Transverse colon (tissue), 4 donors: ENCODE data around the gene PTPRB. TPM values are rescaled to one million over a fixed set of nuclear protein-coding genes. Genes with fewer than 3 reads are reported as not detected.

Experiments used
- DNase-seq: peaks from one replicate; pipeline ENCODE4 v3.0.0-alpha.2; 2019
- H3K27ac ChIP-seq, 4 donors: fragments of 200-600 bp; sonication (generic); 2 replicates each; pipeline ENCODE4 v1.5.1; 2016 to 2018; ENCODE audit warnings: inconsistent platforms in 4 of 4
- H3K27me3 ChIP-seq: fragments of 200-600 bp; sonication (generic); 2 replicates; pipeline ENCODE4 v1.5.1; 2017; ENCODE audit warnings: inconsistent platforms
- H3K36me3 ChIP-seq, 4 donors: fragments of 200-600 bp; sonication (generic); 2 replicates each; pipeline ENCODE4 v1.5.1; 2017 to 2019; ENCODE audit warnings: inconsistent platforms in 4 of 4
- H3K4me1 ChIP-seq, 4 donors: fragments of 200-600 bp; sonication (generic); 2 replicates each; pipeline ENCODE4 v1.5.1; 2017 to 2020; ENCODE audit warnings: inconsistent platforms in 4 of 4
- H3K4me3 ChIP-seq, 4 donors: fragments of 200-600 bp; sonication (generic); 1 replicate in 1 of 4; 2 replicates in 3 of 4; pipeline versions ENCODE4 v1.5.1 to v1.6.1; 2017 to 2019; ENCODE audit warnings: inconsistent platforms in 4 of 4
- H3K9me3 ChIP-seq, 2 donors: fragments of 200-600 bp; sonication (generic); 2 replicates each; pipeline ENCODE4 v1.5.1; 2017 to 2019; ENCODE audit warnings: inconsistent platforms in 2 of 2
- CTCF ChIP-seq, 5 experiments: fragments of 200-600 bp in 3 of 5; fragments of 450-650 bp in 2 of 5; sonication (generic) in 3 of 5; IDR thresholded peaks; 1 replicate in 2 of 5; 2 replicates in 3 of 5; pipeline ENCODE4 v1.5.1; 2016 to 2017; ENCODE audit warnings: antibody characterized with exemption in 5 of 5, inconsistent platforms in 3 of 5, mild to moderate bottlenecking in 2 of 5, moderate library complexity in 1 of 5
- EP300 ChIP-seq: sonication (generic); formaldehyde crosslinking; IDR thresholded peaks from one replicate; pipeline ENCODE4 v1.6.1; 2017; ENCODE audit warnings: antibody characterized with exemption, low read depth
- POLR2A ChIP-seq: fragments of 450-650 bp; IDR thresholded peaks from one replicate; pipeline ENCODE4 v1.6.1; 2016; ENCODE audit warnings: antibody characterized with exemption, mild to moderate bottlenecking, moderate library complexity
- POLR2AphosphoS5 ChIP-seq, 3 donors: sonication (generic); formaldehyde crosslinking; IDR thresholded peaks; one replicate each; pipeline ENCODE4 v1.6.1; 2016; ENCODE audit warnings: antibody characterized with exemption in 3 of 3
- WGBS, 2 donors: methylation state at CpG; one replicate each; pipeline ENCODE4 v1.1.5; 2018; ENCODE audit warnings: low coverage in 1 of 2; 5-methylcytosine and 5-hydroxymethylcytosine counted together
- in situ Hi-C, 4 donors: fragments of 200-750 bp; cut with MboI; loops; one replicate each; pipeline versions ENCODE4 v1.15.0 to v1.15.1; 2017; ENCODE audit warnings: low sequenced_read_pairs in 3 of 4, low pct_ligation_motif_present in 1 of 4, low pct_unique_long_range_greater_than_20kb in 1 of 4
- intact Hi-C: fragments of 100-400 bp; cut with DNase I; formaldehyde crosslinking; loops from one replicate; pipeline ENCODE4 v1.15.1; 2023; ENCODE audit warnings: low total_unique reads
- total RNA-seq, 4 donors: library from RNA; depleted of rRNA; stranded (reverse); fragments of >200 nt; gene quantifications; one replicate each; pipeline ENCODE4 v1.1.0, GENCODE V29; 2016

PTPRB gene
- total RNA-seq, 4 donors from 2014 or later = 17.2 to 29.7 (median 26.2) TPM

- no peak for DNase-seq
- intact Hi-C loops (no loop called here), in situ Hi-C loops (no loop called here)
- peaks cover 23% of the 10 kb centered on the region for H3K27me3 ChIP-seq
- peak overlapping the region; percentile 40 to 88 (median 78) for H3K27ac ChIP-seq
- TF ChIP-seq POLR2AphosphoS5 (IDR thresholded peaks at IDR 0.05) (no peak), CTCF (IDR thresholded peaks at IDR 0.05) (no peak), POLR2A (no peak), EP300 (no peak)
- no peaks in the 10 kb centered on the region for H3K9me3 ChIP-seq
- 85% methylated on average over 2 of the region's 2 CpGs; no CpG with 5 or more reads in 1 of the 2 donors for WGBS, 2 donors
- peak overlapping the region in 3 of 4 donors; percentile 57 to 72 (median 63) for H3K4me3 ChIP-seq
- H3K4me1 ChIP-seq = peaks cover 0 to 22% (median 2%) of the 10 kb centered on the region in 4 donors
- no peaks in the 10 kb centered on the region for H3K36me3 ChIP-seq
Observed at GRCh38 chr12:70609203-70609602, 28.0 kb downstream of the PTPRB start.

- no peak overlapping the region for H3K4me3 ChIP-seq
- H3K9me3 ChIP-seq = no peaks in the 10 kb centered on the region
- H3K4me1 ChIP-seq = peaks cover 0 to 22% (median 2%) of the 10 kb centered on the region in 4 donors
- TF ChIP-seq EP300 = no peak
- TF ChIP-seq POLR2A = no peak
- 75 to 78% methylated on average over 1 of the region's 1 CpG for WGBS, 2 donors
- no peaks in the 10 kb centered on the region for H3K36me3 ChIP-seq
- H3K27me3 ChIP-seq = peaks cover 23% of the 10 kb centered on the region
- in situ Hi-C loops (no loop called here), intact Hi-C loops (no loop called here)
- no peak for DNase-seq
- no peak overlapping the region for H3K27ac ChIP-seq
Observed at GRCh38 chr12:70608184-70608583, 29.0 kb downstream of the PTPRB start.

GRCh38 chr12:70607107-70607506 lies 30.1 kb downstream of the PTPRB start:
- in situ Hi-C loops = no loop called here
- Histone ChIP-seq H3K9me3 (no peaks in the 10 kb centered on the region), H3K27me3 (peaks cover 23% of the 10 kb centered on the region), H3K4me1 (peaks cover 0 to 20% (median 2%) of the 10 kb centered on the region in 4 donors), H3K27ac (no peak overlapping the region), H3K36me3 (no peaks in the 10 kb centered on the region), H3K4me3 (peak overlapping the region in 1 of 4 donors; percentile 8)
- intact Hi-C loops = no loop called here
- TF ChIP-seq POLR2AphosphoS5 (IDR thresholded peaks at IDR 0.05) (no peak), EP300 (no peak), POLR2A (no peak), CTCF (IDR thresholded peaks at IDR 0.05) (no peak)
- DNase-seq = no peak

- H3K4me3 ChIP-seq = no peak overlapping the region
Observed at GRCh38 chr12:70605976-70606375, 31.3 kb downstream of the PTPRB start.

More at GRCh38 chr12:70605976-70606375, 31.3 kb downstream of the PTPRB start:
- in situ Hi-C loops = no loop called here
- H3K4me1 ChIP-seq = peaks cover 0 to 14% (median 2%) of the 10 kb centered on the region in 4 donors
- H3K36me3 ChIP-seq = no peaks in the 10 kb centered on the region
- DNase-seq = no peak
- intact Hi-C loops = no loop called here
- H3K27ac ChIP-seq = no peak overlapping the region
- 64 to 72% methylated on average over 5 of the region's 5 CpGs for WGBS, 2 donors
- no peaks in the 10 kb centered on the region for H3K9me3 ChIP-seq
- TF ChIP-seq CTCF (IDR thresholded peaks at IDR 0.05) = no peak
- no peak for TF ChIP-seq POLR2A
- TF ChIP-seq POLR2AphosphoS5 (IDR thresholded peaks at IDR 0.05) = no peak
- TF ChIP-seq EP300 = no peak
- peaks cover 23% of the 10 kb centered on the region for H3K27me3 ChIP-seq
